Measurements from ENCODE around the gene MYRIP.

DNA sequence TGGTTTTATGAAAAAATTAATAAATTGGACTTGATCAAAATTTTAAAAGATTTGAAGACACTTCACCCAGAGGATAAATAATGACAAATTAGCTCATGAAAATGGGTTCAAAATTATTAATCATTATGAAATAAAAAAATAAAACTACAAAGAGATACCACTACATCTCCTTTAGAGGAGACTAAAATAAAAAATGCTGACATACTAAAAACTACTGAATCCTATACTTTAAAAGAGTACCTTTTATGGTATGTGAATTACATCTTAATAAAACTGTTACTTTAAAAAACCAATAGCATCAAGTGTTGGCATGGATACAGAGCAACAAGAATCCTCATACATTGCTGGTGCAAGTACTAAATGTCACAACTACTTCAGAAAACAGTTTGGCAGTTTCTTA lies 46.0 kb upstream of the MYRIP start:
- TF ChIP-seq, protein P1, sequence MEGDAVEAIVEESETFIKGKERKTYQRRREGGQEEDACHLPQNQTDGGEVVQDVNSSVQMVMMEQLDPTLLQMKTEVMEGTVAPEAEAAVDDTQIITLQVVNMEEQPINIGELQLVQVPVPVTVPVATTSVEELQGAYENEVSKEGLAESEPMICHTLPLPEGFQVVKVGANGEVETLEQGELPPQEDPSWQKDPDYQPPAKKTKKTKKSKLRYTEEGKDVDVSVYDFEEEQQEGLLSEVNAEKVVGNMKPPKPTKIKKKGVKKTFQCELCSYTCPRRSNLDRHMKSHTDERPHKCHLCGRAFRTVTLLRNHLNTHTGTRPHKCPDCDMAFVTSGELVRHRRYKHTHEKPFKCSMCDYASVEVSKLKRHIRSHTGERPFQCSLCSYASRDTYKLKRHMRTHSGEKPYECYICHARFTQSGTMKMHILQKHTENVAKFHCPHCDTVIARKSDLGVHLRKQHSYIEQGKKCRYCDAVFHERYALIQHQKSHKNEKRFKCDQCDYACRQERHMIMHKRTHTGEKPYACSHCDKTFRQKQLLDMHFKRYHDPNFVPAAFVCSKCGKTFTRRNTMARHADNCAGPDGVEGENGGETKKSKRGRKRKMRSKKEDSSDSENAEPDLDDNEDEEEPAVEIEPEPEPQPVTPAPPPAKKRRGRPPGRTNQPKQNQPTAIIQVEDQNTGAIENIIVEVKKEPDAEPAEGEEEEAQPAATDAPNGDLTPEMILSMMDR (IDR thresholded peaks at IDR 0.05), result no peak
- TF ChIP-seq POLR2A (IDR thresholded peaks at IDR 0.05), result no peak

All from testis (tissue), 2 donors.